Right cardiac atrium (tissue), 5 donors: ENCODE data around the gene NUMA1. TPM values are rescaled to one million over a fixed set of nuclear protein-coding genes. Genes with fewer than 3 reads are reported as not detected.

ENCODE experiments used
- ATAC-seq, 2 donors: fragments of 200-7000 bp; cut with Tn5 transposase; one replicate each; pipeline versions ENCODE4 v1.8.0 to v1.9.1; 2020; ENCODE audit warnings: moderate library complexity in 2 of 2, mild to moderate bottlenecking in 1 of 2
- DNase-seq, 3 donors: peaks; one replicate each; pipeline ENCODE4 v3.0.0-alpha.2; 2020
- H3K27ac ChIP-seq: one replicate; pipeline ENCODE4 v1.5.1; 2013; ENCODE audit warnings: mild to moderate bottlenecking, low read length, control low read depth, moderate library complexity
- H3K27me3 ChIP-seq: one replicate; pipeline ENCODE4 v1.6.1; 2013; ENCODE audit not compliant: control insufficient read depth, insufficient read depth
- H3K4me1 ChIP-seq: one replicate; pipeline ENCODE4 v1.6.1; 2013; ENCODE audit warnings: low read length; ENCODE audit not compliant: control insufficient read depth, insufficient read depth
- H3K4me3 ChIP-seq: one replicate; pipeline ENCODE4 v1.5.1; 2013; ENCODE audit warnings: low read length, control low read depth
- H3K9me3 ChIP-seq: one replicate; pipeline ENCODE4 v1.6.1; 2013; ENCODE audit warnings: low read length; ENCODE audit not compliant: control insufficient read depth
- WGBS: extraction: QIAGEN DNeasy Blood & Tissue Kit; methylation state at CpG from one replicate; pipeline ENCODE4 v1.1.7; 2013; 5-methylcytosine and 5-hydroxymethylcytosine counted together
- intact Hi-C, 4 donors: fragments of 100-400 bp; cut with DNase I; formaldehyde crosslinking; loops; one replicate each; pipeline versions ENCODE4 v1.11.0 to v1.14.0; 2022 to 2023
- polyA plus RNA-seq: library from polyadenylated mRNA; stranded (reverse); fragments of 200-250 nt; gene quantifications from one replicate; pipeline ENCODE4 v1.2.3, GENCODE V29; 2013
- total RNA-seq, 4 donors: library from RNA; stranded (reverse); fragmentation: NEBNext Ultra II Directional; extraction: Animal tissue kit (Norgen Biotek cat#: 25700); gene quantifications; one replicate each; pipeline ENCODE4 v1.2.1, GENCODE V29; 2021
- donor health status: healthy with polysubstance abuse.
- donor health status: DM: no; HTN: yes; CAD: no.
- donor health status: DM: no; HTN: no; CAD: no.
- donor health status: DM: no; HTN: yes; CAD: no; lungs with severe emphysema.
- donor health status: DM: yes; HTN: yes; CAD: no.

The NUMA1 gene
- total and polyA plus RNA-seq, 5 donors: 75.8 to 125 (median 103) TPM

GRCh38 chr11:71998649-71999310 is 81.6 kb downstream of the NUMA1 start, which contains the start of gene IL18BP:
TSS of gene IL18BP (plus strand) at chr11:71998909. CDS start at chr11:71999985, 1,076 bp downstream.
- intact Hi-C loops: no loop called here
- peaks cover 4% of the 10 kb centered on the region for H3K4me1 ChIP-seq
- peak; percentile 48 to 72 (median 68) for DNase-seq
- H3K9me3 ChIP-seq: no peaks in the 10 kb centered on the region
- 72% methylated on average over 11 of the region's 11 CpGs for WGBS
- no peaks in the 10 kb centered on the region for H3K27me3 ChIP-seq
- H3K27ac ChIP-seq: peak within 1 kb of the TSS; percentile 23
- peak; percentile 5 to 49 for ATAC-seq
- no peak within 1 kb of the TSS for H3K4me3 ChIP-seq

GRCh38 chr11:71998061-71998460 is 82.3 kb downstream of the NUMA1 start:
- no peak for DNase-seq
- H3K4me1 ChIP-seq: peaks cover 4% of the 10 kb centered on the region
- no peak overlapping the region for H3K27ac ChIP-seq
- ATAC-seq: no peak
- no peaks in the 10 kb centered on the region for H3K9me3 ChIP-seq
- H3K4me3 ChIP-seq: no peak overlapping the region
- H3K27me3 ChIP-seq: no peaks in the 10 kb centered on the region
- intact Hi-C loops: no loop called here
- 92% methylated on average over 2 of the region's 2 CpGs for WGBS

- ATAC-seq: no peak
- Histone ChIP-seq H3K4me1 (peaks cover 4% of the 10 kb centered on the region), H3K27me3 (no peaks in the 10 kb centered on the region), H3K27ac (peak overlapping the region; percentile 11), H3K4me3 (no peak overlapping the region), H3K9me3 (no peaks in the 10 kb centered on the region)
- no peak for DNase-seq
- intact Hi-C loops: no loop called here
- 93% methylated on average over 3 of the region's 3 CpGs for WGBS
These were observed 82.7 kb downstream of the NUMA1 start for GRCh38 chr11:71997594-71997993.

- no peaks in the 10 kb centered on the region for H3K27me3 ChIP-seq
- DNase-seq (peak; percentile 71 to 88 (median 86)), ATAC-seq (peak; percentile 38 to 48)
- H3K4me3 ChIP-seq: no peak overlapping the region
- peak overlapping the region; percentile 11 for H3K27ac ChIP-seq
- intact Hi-C loops: no loop called here
- H3K4me1 ChIP-seq: peaks cover 4% of the 10 kb centered on the region
- no peaks in the 10 kb centered on the region for H3K9me3 ChIP-seq
- 56% methylated on average over 8 of the region's 8 CpGs for WGBS
These were observed 83.4 kb downstream of the NUMA1 start for GRCh38 chr11:71996946-71997345.

- Histone ChIP-seq H3K27ac (no peak overlapping the region), H3K27me3 (no peaks in the 10 kb centered on the region), H3K9me3 (no peaks in the 10 kb centered on the region), H3K4me3 (no peak overlapping the region), H3K4me1 (peaks cover 4% of the 10 kb centered on the region)
- intact Hi-C loops: no loop called here
- ATAC-seq: peak in 1 of 2 donors; percentile 2
- 95% methylated on average over 4 of the region's 4 CpGs for WGBS
- no peak for DNase-seq
These were observed 83.8 kb downstream of the NUMA1 start for GRCh38 chr11:71996517-71996916.

- WGBS: 73% methylated on average over 3 of the region's 3 CpGs
- peaks cover 4% of the 10 kb centered on the region for H3K4me1 ChIP-seq
- no peak overlapping the region for H3K4me3 ChIP-seq
- no peak overlapping the region for H3K27ac ChIP-seq
- no peak for ATAC-seq
- DNase-seq: no peak
- no peaks in the 10 kb centered on the region for H3K9me3 ChIP-seq
- intact Hi-C loops: no loop called here
- no peaks in the 10 kb centered on the region for H3K27me3 ChIP-seq
These were observed 84.5 kb downstream of the NUMA1 start for GRCh38 chr11:71995726-71996291.

GRCh38 chr11:71994786-71995185 is 85.6 kb downstream of the NUMA1 start:
- H3K4me3 ChIP-seq: no peak overlapping the region
- H3K4me1 ChIP-seq: peaks cover 4% of the 10 kb centered on the region
- no peak overlapping the region for H3K27ac ChIP-seq
- DNase-seq (no peak), ATAC-seq (no peak)
- intact Hi-C loops: no loop called here
- no peaks in the 10 kb centered on the region for H3K9me3 ChIP-seq
- H3K27me3 ChIP-seq: no peaks in the 10 kb centered on the region
- 76% methylated on average over 3 of the region's 3 CpGs for WGBS

GRCh38 chr11:71992136-71992730 is 88.1 kb downstream of the NUMA1 start:
- DNase-seq (no peak), ATAC-seq (no peak)
- Histone ChIP-seq H3K4me1 (no peaks in the 10 kb centered on the region), H3K27ac (no peak overlapping the region), H3K9me3 (no peaks in the 10 kb centered on the region), H3K4me3 (no peak overlapping the region), H3K27me3 (no peaks in the 10 kb centered on the region)
- intact Hi-C loops: no loop called here
- 83% methylated on average over 3 of the region's 3 CpGs for WGBS

- WGBS: 87% methylated on average over 3 of the region's 3 CpGs
These were observed 88.8 kb downstream of the NUMA1 start for GRCh38 chr11:71991494-71991893.

GRCh38 chr11:71990701-71991100 is 89.6 kb downstream of the NUMA1 start:
- intact Hi-C loops: no loop called here
- Histone ChIP-seq H3K9me3 (no peaks in the 10 kb centered on the region), H3K27ac (no peak overlapping the region), H3K4me3 (no peak overlapping the region), H3K4me1 (no peaks in the 10 kb centered on the region), H3K27me3 (no peaks in the 10 kb centered on the region)
- DNase-seq (no peak), ATAC-seq (no peak)
- 58% methylated on average over 3 of the region's 3 CpGs for WGBS

More at GRCh38 chr11:71991494-71991893, 88.8 kb downstream of the NUMA1 start:
- Histone ChIP-seq H3K4me3 (no peak overlapping the region), H3K9me3 (no peaks in the 10 kb centered on the region), H3K4me1 (no peaks in the 10 kb centered on the region), H3K27ac (no peak overlapping the region), H3K27me3 (no peaks in the 10 kb centered on the region)
- no peak for DNase-seq
- no peak for ATAC-seq
- intact Hi-C loops: no loop called here

- 40% methylated on average over 3 of the region's 3 CpGs for WGBS
- Histone ChIP-seq H3K4me1 (no peaks in the 10 kb centered on the region), H3K4me3 (no peak overlapping the region), H3K27me3 (no peaks in the 10 kb centered on the region), H3K9me3 (no peaks in the 10 kb centered on the region), H3K27ac (no peak overlapping the region)
- peak; percentile 44 to 79 for ATAC-seq
- no peak for DNase-seq
- intact Hi-C loops: no loop called here
These were observed 92.3 kb downstream of the NUMA1 start for GRCh38 chr11:71988050-71988449.
